Subcutaneous abdominal adipose tissue (tissue), 5 donors: ENCODE measurements around the gene GASK1B.
A peak's percentile ranks its signal among the peaks of the same experiment; 100 is the strongest.

Experiments used
- H3K27ac ChIP-seq: one replicate; pipeline ENCODE4 v1.7.0; 2013; ENCODE audit warnings: low read depth, mild to moderate bottlenecking, inconsistent platforms, low read length, moderate library complexity
- H3K27me3 ChIP-seq, 5 donors: one replicate each; pipeline ENCODE4 v1.7.0; 2013; ENCODE audit warnings: low read length in 5 of 5, inconsistent platforms in 1 of 5; ENCODE audit not compliant: control insufficient read depth in 5 of 5, insufficient read depth in 4 of 5
- H3K36me3 ChIP-seq, 5 donors: one replicate each; pipeline ENCODE4 v1.7.0; 2013; ENCODE audit warnings: low read length in 5 of 5; ENCODE audit not compliant: control insufficient read depth in 5 of 5, insufficient read depth in 5 of 5
- H3K4me1 ChIP-seq, 5 donors: one replicate each; pipeline ENCODE4 v1.7.0; 2013; ENCODE audit warnings: low read length in 5 of 5, mild to moderate bottlenecking in 3 of 5, moderate library complexity in 1 of 5; ENCODE audit not compliant: control insufficient read depth in 5 of 5, insufficient read depth in 5 of 5
- H3K4me3 ChIP-seq, 5 donors: one replicate each; pipeline ENCODE4 v1.7.0; 2013; ENCODE audit warnings: low read length in 5 of 5, low read depth in 1 of 5
- H3K9ac ChIP-seq, 5 donors: one replicate each; pipeline ENCODE4 v1.7.0; 2013; ENCODE audit warnings: low read length in 5 of 5, mild to moderate bottlenecking in 4 of 5, moderate library complexity in 3 of 5
- H3K9me3 ChIP-seq, 5 donors: one replicate each; pipeline ENCODE4 v1.7.0; 2013; ENCODE audit warnings: low read length in 5 of 5; ENCODE audit not compliant: control insufficient read depth in 5 of 5
- donor health status: healthy.
- donor health status: healthy.
- donor health status: healthy.
- donor health status: healthy.
- donor health status: healthy.

Gene GASK1B

GRCh38 chr4:158189422-158189821 lies 16.6 kb upstream of the GASK1B start:
- no peak overlapping the region for H3K27ac ChIP-seq
- no peaks in the 10 kb centered on the region for H3K9me3 ChIP-seq
- H3K9ac ChIP-seq: no peak overlapping the region
- H3K4me3 ChIP-seq: no peak overlapping the region
- peaks cover 0 to 10% (median 0%) of the 10 kb centered on the region in 5 donors for H3K36me3 ChIP-seq
- peaks cover 0 to 32% (median 21%) of the 10 kb centered on the region in 5 donors for H3K4me1 ChIP-seq
- no peaks in the 10 kb centered on the region for H3K27me3 ChIP-seq

- Histone ChIP-seq H3K36me3 (peaks cover 0 to 14% (median 0%) of the 10 kb centered on the region in 5 donors), H3K9ac (no peak overlapping the region), H3K4me1 (peaks cover 0 to 10% (median 4%) of the 10 kb centered on the region in 5 donors), H3K9me3 (no peaks in the 10 kb centered on the region), H3K4me3 (no peak overlapping the region), H3K27ac (no peak overlapping the region), H3K27me3 (no peaks in the 10 kb centered on the region)
Observed at GRCh38 chr4:158186815-158187214, 14.0 kb upstream of the GASK1B start.

- Histone ChIP-seq H3K9ac (no peak overlapping the region), H3K27me3 (no peaks in the 10 kb centered on the region), H3K36me3 (peaks cover 0 to 23% (median 9%) of the 10 kb centered on the region in 5 donors), H3K4me3 (no peak overlapping the region), H3K4me1 (peaks cover 0 to 4% (median 0%) of the 10 kb centered on the region in 5 donors), H3K27ac (no peak overlapping the region), H3K9me3 (no peaks in the 10 kb centered on the region)
Observed at GRCh38 chr4:158182736-158183135, 9.9 kb upstream of the GASK1B start.

GRCh38 chr4:158181906-158182305 lies 9.1 kb upstream of the GASK1B start:
- no peaks in the 10 kb centered on the region for H3K27me3 ChIP-seq
- no peak overlapping the region for H3K4me3 ChIP-seq
- no peaks in the 10 kb centered on the region for H3K9me3 ChIP-seq
- no peak overlapping the region for H3K9ac ChIP-seq
- H3K4me1 ChIP-seq: peaks cover 0 to 4% (median under 1%) of the 10 kb centered on the region in 5 donors
- H3K36me3 ChIP-seq: peaks cover 0 to 19% (median 10%) of the 10 kb centered on the region in 5 donors
- no peak overlapping the region for H3K27ac ChIP-seq

- H3K9me3 ChIP-seq: no peaks in the 10 kb centered on the region
- no peak overlapping the region for H3K9ac ChIP-seq
- peaks cover 0 to 15% (median 5%) of the 10 kb centered on the region in 5 donors for H3K36me3 ChIP-seq
- no peak overlapping the region for H3K4me3 ChIP-seq
- peaks cover 0 to 21% (median 14%) of the 10 kb centered on the region in 5 donors for H3K4me1 ChIP-seq
- H3K27me3 ChIP-seq: no peaks in the 10 kb centered on the region
- no peak overlapping the region for H3K27ac ChIP-seq
Observed at GRCh38 chr4:158179465-158179864, 6.6 kb upstream of the GASK1B start.

GRCh38 chr4:158176776-158177175 lies 4.0 kb upstream of the GASK1B start:
- H3K9me3 ChIP-seq: no peaks in the 10 kb centered on the region
- H3K4me1 ChIP-seq: peaks cover 0 to 38% (median 33%) of the 10 kb centered on the region in 5 donors
- no peaks in the 10 kb centered on the region for H3K27me3 ChIP-seq
- no peak overlapping the region for H3K9ac ChIP-seq
- H3K36me3 ChIP-seq: peaks cover 0 to 11% (median 5%) of the 10 kb centered on the region in 5 donors
- H3K27ac ChIP-seq: no peak overlapping the region
- H3K4me3 ChIP-seq: no peak overlapping the region

GRCh38 chr4:158176108-158176507 lies 3.3 kb upstream of the GASK1B start:
- no peaks in the 10 kb centered on the region for H3K27me3 ChIP-seq
- H3K4me1 ChIP-seq: peaks cover 0 to 40% (median 36%) of the 10 kb centered on the region in 5 donors
- no peak overlapping the region for H3K9ac ChIP-seq
- no peak overlapping the region for H3K27ac ChIP-seq
- peaks cover 0 to 11% (median 5%) of the 10 kb centered on the region in 5 donors for H3K36me3 ChIP-seq
- H3K4me3 ChIP-seq: no peak overlapping the region
- H3K9me3 ChIP-seq: no peaks in the 10 kb centered on the region

GRCh38 chr4:158170691-158171561 lies 1.9 kb downstream of the GASK1B start:
- Histone ChIP-seq H3K27me3 (no peaks in the 10 kb centered on the region), H3K9me3 (no peaks in the 10 kb centered on the region), H3K27ac (peak overlapping the region; percentile 81), H3K4me1 (peaks cover 0 to 78% (median 74%) of the 10 kb centered on the region in 5 donors), H3K36me3 (no peaks in the 10 kb centered on the region), H3K4me3 (peak overlapping the region; percentile 69 to 90 (median 82)), H3K9ac (peak overlapping the region; percentile 57 to 88 (median 85))

- Histone ChIP-seq H3K4me1 (peaks cover 0 to 86% (median 82%) of the 10 kb centered on the region in 5 donors), H3K27me3 (no peaks in the 10 kb centered on the region), H3K27ac (peak overlapping the region; percentile 81), H3K9ac (peak overlapping the region; percentile 33 to 88 (median 85)), H3K9me3 (no peaks in the 10 kb centered on the region), H3K36me3 (no peaks in the 10 kb centered on the region), H3K4me3 (peak overlapping the region; percentile 69 to 90 (median 82))
Observed at GRCh38 chr4:158169931-158170690, 2.7 kb downstream of the GASK1B start.

GRCh38 chr4:158169506-158169905 lies 3.3 kb downstream of the GASK1B start:
- Histone ChIP-seq H3K27me3 (no peaks in the 10 kb centered on the region), H3K9me3 (no peaks in the 10 kb centered on the region), H3K36me3 (no peaks in the 10 kb centered on the region), H3K27ac (peak overlapping the region; percentile 81), H3K9ac (peak overlapping the region; percentile 33 to 88 (median 85)), H3K4me3 (peak overlapping the region; percentile 69 to 90 (median 82)), H3K4me1 (peaks cover 0 to 86% (median 82%) of the 10 kb centered on the region in 5 donors)
